ENCODE results near the gene CLDN20.
"Not testable (repeated sequence)": the region's sequence is repeated elsewhere in the genome, so short reads cannot be mapped to it uniquely, and the experiment has no call there.

CLDN20 gene

DNA sequence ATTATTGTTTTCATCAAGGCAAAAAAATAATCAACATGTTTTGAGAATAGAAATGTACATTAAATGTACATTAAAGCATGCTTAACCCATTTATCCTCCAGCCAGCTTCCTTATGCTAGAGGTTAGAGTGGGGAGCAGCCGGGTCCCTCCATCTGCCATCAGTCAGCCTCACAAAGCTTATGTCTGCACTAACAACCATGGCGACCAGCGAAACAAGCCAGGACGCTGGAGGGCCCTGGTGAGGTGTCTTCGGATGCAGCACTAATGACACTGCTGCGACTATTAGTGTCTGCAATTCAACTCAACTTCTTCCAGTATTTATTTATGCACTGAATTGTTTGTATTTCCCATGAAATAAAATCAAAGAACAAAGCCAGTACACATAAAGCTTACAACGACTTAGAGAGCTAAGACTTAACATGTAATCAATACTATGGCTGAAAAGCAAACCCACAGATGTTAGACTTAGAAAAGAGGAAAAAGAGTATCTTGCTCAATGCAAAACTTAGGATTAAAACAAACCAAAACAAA lies 6.8 kb downstream of the CLDN20 start:
- no peak for DNase-seq (ENCODE audit: low read depth)

DNA sequence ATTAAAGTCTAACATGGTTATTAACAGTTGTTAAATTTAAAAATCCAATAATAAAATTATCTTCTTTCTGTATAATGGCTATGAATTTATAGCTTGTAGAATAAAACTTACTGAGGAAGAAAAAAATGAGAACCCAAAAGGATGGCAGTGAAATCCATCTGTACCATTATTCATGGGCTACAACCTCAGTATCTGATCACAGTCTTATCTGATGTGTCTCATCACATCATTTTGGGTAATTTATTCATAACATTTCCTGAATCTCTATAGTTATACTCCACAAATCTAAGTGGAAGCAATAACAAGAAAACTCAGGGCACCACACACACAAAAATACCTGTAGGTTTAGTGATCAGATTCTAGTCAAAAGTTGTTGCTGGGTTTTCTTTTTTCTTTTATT lies 7.3 kb downstream of the CLDN20 start:
- no peak for DNase-seq (ENCODE audit: low read depth)

DNA sequence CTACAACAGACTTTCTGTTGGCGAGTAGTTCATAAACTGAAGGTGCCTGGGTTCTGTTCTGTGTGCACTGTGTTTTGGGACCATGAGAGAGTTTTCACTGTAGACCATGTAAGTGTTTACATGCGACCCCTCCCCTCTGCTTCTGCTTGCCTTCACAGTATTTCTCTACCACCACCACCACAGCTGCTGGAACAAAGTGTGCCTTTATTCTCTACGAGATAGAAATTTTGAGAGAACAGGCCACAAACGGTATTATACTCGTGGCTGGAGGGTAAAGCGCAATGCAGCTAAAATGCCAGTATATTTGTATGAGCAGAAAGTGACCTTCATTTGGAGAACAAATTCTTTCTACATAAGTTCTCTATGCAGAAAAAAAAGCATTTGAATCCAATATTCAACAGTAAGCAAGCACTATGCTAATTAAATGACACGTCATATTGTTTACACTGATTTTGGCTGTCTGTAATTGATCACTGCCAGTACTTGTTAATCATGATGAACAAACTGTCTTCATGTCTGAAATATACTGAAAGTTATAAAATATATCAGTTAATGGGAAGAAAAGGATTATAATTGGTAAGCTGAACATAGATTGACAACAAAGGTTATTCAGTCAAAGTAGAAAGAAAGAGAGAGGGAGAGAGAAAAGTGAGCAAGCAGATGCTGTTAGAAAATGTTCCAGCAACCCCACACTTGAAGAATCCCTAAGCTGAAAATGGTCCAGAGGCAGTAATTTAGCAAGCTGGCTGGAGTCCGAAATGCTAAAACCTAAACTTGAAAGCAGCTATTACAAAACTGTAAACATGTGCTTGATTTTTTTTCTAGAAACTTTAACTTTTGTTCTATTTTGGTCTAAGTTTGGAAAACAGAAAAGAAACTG lies 8.8 kb downstream of the CLDN20 start:
- no peak for DNase-seq (ENCODE audit: low read depth)

DNA sequence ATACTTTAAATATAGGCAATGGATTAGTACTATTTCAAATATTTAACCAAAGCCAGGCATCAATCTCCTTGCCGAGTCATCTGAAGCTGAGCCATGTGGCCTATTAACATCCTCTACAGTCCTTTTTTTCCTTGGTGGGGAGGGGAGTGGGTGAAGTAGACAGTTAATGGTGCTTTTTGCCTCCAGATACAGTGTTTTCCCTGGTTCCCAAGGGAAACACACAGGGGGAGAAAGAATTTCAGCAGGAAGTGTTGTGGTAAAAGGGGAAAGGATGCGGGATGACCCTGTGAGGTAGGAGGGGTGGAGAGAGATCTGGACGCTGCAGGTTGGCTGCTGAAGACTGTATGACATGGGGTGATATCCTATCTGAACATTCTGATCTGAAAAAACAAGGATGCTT lies 9.6 kb downstream of the CLDN20 start:
- DNase-seq (ENCODE audit: low read depth): peak; percentile 93

DNA sequence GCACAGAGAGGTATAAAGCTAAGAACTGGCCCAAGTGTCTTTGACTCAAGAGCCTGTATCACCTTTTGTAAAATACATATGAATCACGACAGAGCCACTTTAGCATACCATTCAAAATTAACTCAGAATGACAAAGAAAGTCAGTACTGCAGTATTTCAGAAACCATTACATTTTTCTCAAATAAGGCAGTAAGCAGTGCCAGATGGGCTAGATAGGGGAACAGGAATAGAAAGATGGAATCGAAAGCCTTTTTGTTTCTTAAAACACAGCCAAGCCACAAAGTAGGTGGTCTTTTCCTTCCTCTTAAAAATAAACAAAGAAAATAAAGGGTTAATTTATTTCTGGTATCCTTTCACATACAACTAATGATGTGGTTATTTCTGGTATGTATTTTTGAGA lies 10.3 kb downstream of the CLDN20 start:
- peak; percentile 34 for DNase-seq (ENCODE audit: low read depth)

DNA sequence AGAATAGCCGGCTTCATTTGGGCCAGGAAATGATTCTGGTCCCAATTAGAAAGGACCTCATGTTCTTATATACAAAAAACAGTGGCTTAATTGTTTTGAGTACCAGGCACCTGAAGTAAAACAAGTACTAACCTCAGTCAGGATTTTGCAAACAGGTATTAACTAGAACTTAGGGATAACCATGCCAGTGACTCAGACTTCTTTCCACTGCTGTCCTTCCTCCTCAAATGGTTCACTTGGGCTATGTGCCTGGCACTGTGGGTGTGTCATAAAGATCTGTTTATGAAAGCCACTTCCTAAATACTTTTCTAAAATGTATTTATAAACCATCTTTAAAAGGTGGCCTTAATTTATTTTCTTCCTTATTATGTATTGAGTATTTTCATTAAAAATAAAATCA lies 10.7 kb downstream of the CLDN20 start:
- peak; percentile 70 for DNase-seq (ENCODE audit: low read depth)

DNA sequence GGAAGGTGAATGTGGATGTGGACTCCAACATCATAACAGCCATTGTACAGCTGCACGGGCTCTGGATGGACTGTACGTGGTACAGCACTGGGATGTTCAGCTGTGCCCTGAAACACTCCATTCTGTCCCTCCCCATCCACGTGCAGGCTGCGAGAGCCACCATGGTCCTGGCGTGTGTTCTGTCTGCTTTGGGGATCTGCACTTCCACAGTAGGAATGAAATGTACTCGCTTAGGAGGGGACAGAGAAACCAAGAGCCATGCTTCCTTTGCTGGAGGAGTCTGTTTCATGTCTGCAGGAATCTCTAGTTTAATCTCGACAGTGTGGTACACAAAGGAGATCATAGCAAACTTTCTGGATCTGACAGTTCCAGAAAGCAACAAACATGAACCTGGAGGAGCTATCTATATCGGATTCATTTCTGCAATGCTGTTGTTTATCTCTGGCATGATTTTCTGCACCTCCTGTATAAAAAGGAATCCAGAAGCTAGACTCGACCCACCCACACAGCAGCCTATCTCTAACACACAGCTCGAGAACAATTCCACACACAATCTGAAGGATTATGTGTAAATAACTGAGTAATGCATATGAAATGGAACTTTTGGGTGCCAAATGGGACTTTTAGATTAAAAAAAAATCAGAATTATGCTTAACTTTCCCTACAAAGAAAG lies 12.1 kb downstream of the CLDN20 start:
- no peak for DNase-seq (ENCODE audit: low read depth)

DNA sequence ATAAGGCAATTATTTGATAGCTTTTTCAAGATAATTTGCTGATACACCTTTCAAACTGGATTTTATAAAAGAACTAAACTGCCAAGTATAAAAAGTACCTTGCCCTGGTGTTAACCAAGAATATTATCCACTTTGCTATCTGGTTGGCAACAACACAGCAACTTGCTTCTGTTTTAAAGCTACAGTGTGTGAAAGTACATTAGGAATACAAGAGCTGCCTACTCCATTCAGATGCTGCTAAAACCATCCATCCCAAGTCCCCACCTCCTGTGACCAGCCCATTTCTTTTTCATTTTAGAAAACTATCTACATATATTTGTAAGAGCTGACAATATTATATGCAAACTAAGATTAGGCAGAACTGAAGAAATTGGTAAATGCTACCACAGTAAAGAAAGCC lies 12.8 kb downstream of the CLDN20 start:
- no peak for DNase-seq (ENCODE audit: low read depth)

DNA sequence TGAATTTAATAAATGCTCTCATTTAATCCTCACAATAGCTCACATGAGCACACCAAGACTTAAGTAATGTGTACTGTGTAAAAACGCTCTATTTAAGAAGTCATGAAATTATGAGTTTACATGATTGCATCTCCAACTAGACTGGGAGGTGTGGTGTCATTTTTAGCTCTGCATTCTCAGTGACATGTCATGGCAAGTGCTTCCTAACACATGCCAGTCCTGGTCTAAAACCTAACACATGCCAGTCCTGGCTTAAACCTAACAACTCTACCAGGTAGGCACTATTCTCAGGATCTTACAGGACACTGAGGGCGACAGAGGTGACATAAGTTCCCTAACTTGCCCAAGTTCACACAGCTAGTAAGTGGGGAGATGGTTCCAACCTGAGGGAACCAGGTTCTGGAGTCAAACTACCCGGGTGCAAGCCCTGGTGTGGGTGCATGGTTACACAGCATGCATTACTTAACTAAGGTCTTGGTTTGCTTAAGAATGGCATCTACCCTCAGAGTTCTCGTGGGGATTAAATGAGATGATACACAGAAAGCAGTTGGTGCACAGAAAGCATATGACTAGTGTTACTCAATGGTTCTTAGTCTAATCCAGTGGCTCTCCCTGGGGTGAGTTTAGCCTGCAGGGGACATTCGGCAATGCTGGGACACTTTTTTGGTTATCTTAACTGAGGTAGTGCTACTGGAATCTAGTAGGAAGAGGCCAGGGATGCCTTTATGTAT lies 14.7 kb downstream of the CLDN20 start:
- no peak for DNase-seq (ENCODE audit: low read depth)

DNA sequence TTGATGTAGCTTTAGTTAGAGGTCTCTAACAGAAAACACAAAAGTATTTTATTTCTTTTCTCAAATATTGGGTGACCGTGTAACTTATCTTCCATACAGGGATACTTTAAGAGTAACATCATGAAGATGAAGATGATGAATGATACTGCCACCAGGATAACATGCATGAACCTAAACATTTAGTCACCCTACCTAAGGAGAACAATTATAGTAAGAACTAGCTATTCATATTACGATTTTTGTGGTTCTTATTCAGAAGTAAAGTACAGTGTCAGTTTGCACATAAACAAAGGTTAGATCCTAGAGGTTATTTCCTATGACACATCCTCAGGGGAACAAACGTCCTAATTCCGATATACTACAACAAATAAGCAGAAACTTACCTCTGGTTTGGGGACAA lies 21.0 kb downstream of the CLDN20 start:
- DNase-seq (ENCODE audit: low read depth): no peak

DNA sequence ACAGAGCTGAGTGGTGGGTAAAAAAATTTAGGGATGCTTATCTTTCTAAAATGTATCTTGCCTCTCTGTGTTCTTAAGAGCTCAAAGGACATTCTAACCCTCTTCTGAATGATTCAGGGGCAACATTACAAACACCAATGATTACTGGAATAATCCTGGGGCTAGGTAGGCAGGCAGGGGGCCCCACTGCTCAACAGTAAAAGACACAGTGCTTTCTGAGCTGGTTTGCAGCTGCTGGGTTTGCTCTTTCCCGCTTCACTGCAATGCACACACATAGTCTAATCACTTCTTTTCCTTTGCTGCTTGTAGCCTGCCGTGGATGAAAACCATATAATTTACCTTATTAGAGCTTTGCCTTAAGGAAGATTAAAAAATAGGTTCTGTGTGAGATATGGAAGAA lies 23.9 kb downstream of the CLDN20 start:
- no peak for DNase-seq (ENCODE audit: low read depth)

DNA sequence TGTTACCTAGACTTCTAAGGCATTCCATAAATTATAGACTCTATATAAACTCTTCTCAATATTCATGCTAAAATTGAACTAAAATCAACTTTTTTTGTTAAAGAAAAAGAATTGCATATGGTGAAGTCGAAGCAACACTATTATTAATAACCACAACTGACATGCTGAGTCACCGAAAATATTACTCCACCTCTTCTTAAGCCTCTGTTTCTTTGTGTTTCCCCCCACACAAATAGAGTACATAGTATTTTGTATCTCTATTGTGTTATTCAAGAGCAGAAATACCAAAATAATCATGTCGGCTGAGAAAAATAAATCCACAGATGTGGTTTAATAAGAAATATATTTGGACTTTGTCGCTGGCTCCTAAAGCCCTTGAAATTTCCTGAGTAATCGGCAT lies 26.7 kb downstream of the CLDN20 start:
- DNase-seq (ENCODE audit: low read depth): no peak

DNA sequence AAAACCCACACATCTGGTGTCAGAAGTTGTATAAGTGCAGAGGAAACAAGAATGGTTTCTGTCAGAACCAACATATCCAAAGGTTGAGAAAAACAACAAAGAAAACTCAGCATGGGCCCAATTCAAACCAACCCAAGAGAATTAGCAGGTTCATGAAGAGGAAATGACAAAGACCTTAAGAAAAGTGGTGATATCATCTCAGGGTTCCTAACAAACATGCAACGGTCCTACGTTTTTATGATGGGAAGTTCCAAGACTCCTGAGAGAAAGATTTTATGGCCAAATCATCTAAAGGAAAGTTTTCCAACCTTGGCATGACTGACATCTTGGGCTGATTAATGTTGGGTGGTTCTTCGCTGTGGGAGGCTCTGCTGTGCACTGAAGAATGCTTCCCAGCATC lies 27.5 kb downstream of the CLDN20 start:
- DNase-seq (ENCODE audit: low read depth): no peak

DNA sequence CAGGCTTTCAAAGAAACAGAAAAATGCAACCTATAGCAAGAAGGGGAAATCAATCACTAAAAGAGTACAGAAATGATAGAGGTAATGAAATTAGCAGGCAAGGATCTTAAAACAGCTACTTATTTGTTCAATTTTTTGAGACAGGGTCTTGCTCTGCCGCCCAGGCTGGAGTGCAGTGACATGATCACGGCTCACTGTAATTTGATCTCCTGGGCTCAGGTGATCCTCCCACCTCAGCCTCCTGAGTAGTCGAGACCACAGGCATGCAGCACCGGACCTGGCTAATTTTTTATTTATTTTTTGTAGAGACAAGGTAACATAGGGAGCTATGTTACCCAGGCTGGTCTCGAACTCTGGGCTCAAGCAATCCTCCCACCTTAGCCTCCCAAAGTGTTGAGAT lies 28.9 kb downstream of the CLDN20 start:
- no peak for DNase-seq (ENCODE audit: low read depth)

DNA sequence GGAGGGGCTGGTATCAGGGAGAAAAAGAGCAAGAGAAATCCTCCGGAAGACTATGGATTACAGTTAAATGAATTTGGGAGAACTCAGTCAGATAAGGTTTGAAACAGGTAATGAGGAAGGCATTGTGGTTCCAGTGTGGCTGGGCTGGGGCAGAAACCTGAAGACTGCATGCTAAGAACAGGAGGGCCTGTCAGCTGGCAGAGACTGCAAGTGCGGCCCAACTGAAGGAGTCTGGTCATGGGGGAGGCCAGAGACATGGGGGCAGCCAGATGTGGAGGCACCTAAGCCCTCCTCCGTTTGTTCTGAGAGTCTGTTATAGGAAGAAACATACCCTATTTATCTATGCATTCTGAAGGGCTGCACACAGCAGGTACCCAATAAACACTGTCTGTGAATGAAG lies 33.9 kb downstream of the CLDN20 start:
- DNase-seq (ENCODE audit: low read depth): no peak

DNA sequence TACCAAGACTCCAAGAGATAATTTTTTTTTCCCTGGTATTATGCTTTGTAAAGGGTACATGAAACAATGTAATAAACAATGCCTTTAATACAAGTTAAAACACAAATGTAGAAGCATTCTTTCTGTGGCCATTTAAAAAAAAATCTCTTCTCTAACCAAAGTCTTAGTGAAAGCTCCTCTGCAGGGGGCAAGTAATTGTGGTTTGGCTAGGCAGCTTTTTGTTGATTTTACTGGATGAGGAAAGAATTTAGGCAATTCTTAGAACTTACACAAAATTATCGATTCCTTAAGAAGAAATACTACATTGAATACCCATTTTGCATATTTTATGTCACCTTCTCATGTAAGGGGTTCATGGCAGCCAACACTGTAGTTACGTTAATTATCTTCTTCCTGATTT lies 38.1 kb downstream of the CLDN20 start:
- no peak for DNase-seq (ENCODE audit: low read depth)

DNA sequence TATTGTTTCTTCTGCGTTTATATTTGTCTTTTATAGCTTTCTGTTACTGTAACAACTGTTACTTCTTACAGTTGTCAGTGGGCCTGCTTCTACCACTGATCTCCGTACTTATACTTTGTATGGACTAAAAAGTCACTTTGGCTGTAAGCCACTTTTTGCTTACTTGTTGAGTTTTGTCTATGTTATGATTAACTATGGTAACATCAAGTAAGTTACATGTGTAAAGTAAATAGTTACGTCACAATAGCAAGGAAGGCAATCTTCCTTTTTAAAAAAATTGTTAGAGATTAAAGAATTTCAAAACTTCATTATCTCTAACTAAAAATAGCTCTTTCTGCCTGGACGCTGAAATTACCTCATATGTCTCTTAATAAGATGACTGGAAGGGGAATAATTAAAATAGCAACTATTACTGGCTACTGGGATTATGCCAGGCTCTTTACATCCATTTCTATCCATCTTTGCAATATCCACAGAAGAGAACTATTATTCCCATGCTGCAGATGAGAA lies 39.6 kb downstream of the CLDN20 start:
- DNase-seq (ENCODE audit: low read depth): no peak

DNA sequence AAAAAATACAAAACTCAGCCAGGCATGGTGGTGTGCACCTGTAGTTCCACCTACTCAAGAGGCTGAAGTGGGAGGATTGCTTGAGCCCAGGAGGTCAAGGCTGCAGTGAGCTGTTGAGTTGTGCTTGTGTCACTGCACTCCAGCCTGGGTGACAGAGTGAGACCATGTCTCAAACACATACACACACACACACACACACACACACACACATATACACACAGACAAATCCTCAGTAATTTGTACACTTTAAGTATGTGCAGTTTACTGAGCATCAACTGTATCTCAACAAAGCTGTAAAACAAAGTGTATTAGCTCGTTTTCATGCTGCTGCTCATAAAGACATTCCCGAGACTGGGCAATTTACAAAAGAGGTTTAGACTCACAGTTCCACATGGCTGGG lies 43.1 kb downstream of the CLDN20 start:
- DNase-seq (ENCODE audit: low read depth): no peak

DNA sequence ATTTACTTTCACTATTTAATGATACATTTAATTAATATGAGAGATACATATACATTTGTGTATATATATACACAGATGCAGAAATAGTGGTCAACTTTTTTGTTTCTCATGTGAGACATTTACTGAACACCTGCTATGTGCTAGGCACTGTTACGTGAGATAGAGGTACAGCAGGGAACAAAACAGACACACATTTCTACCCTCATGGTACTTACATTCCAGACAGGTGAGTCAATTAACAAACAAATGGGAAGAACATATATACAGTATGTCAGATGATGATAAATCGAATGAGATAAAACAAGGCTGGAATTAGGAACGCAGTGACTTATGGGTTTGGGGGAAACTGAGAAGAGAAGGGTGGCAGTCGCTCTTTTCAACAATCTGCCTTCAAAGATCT lies 45.3 kb downstream of the CLDN20 start:
- DNase-seq (ENCODE audit: low read depth): peak; percentile 55

DNA sequence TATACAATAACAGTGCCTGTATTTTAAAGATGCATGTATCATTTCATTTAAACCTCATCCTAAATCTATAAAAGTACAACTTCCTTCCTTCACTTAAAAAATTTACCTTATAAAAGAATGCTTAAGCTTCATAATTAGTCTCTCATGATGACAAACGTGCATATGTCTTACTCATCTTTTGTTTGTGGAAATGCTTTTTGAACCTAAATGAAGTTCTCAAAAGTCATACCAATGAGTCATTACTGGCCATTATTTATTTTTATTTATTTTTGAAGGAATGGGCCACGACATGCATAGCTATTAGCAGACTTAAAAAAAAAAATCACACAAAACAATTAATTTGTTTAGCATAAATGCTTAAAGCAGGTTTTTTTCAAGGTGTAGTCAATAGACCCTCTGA lies 46.8 kb downstream of the CLDN20 start:
- peak; percentile 89 for DNase-seq (ENCODE audit: low read depth)

DNA sequence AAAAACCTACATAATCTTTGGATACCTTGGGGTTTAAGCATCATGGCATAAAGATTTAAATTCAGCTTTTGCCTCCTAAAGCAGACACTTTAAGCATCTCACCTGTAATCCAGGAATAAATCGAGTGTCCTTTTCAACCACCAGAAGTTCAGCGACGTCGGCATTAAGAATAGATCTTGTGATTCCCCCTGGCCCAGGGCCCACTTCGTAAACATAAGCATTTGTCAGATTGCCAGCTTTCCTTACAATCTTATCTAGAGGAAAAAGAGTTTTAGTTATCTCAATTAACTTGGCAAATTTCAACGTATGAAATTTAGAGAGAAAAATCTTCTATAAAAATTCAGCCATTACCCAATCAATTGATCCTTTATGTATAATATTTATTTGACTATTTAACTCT lies 47.3 kb downstream of the CLDN20 start:
- peak; percentile 17 for DNase-seq (ENCODE audit: low read depth)

DNA sequence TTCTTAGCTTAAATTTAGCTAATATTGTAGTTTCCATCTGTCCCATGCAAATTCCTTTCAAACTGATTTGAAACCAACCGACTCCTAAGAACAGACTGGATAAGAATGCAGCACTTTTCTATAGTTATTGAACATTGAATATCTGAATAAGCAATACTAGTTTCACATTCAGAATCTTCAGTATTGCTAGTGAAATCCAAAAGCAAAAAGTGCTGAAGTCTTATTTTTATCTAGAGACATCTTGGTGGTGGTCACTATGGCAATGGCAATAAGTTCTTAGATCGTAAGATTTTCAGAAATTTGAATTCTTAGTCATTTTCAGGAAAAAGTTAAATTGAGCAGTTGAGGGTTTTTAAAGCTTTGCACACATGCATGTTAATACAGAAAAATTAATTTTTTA lies 47.8 kb downstream of the CLDN20 start:
- DNase-seq (ENCODE audit: low read depth): no peak

DNA sequence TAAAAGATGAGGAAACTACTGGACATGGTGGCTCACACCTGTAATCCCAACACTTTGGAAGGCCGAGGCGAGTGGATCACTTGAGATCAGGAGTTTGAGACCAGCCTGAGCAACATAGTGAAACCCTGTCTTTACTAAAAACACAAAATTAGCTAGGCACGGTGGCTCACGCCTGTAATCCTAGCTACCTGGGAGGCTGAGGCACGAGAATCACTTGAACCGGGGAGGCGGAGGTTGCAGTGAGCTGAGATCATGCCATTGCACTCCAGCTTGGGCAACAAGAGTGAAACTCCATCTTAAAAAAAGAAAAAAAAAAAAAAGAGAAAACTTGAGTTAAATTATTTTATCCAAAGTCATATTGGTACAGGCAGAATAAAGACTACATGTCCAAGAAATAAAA lies 49.1 kb downstream of the CLDN20 start:
- DNase-seq (ENCODE audit: low read depth): not testable (repeated sequence)

Data from ELR (cell line).